IPS-18a (cell line): ENCODE measurements around the gene EPB41.
"Not testable (repeated sequence)": the region's sequence is repeated elsewhere in the genome, so short reads cannot be mapped to it uniquely, and the experiment has no call there.

ENCODE experiments used
- H3K27ac ChIP-seq: one replicate; pipeline ENCODE4 v1.5.1; 2013; ENCODE audit warnings: low read length
- H3K27me3 ChIP-seq: one replicate; pipeline ENCODE4 v1.6.1; 2013; ENCODE audit warnings: mild to moderate bottlenecking, low read length; ENCODE audit not compliant: control insufficient read depth, insufficient read depth
- H3K36me3 ChIP-seq: one replicate; pipeline ENCODE4 v1.6.1; 2013; ENCODE audit warnings: low read depth, low read length; ENCODE audit not compliant: control insufficient read depth
- H3K4me1 ChIP-seq: one replicate; pipeline ENCODE4 v1.6.1; 2013; ENCODE audit warnings: low read depth, low read length; ENCODE audit not compliant: control insufficient read depth
- H3K4me3 ChIP-seq: one replicate; pipeline ENCODE4 v1.5.1; 2013; ENCODE audit warnings: low read length
- H3K9ac ChIP-seq: one replicate; pipeline ENCODE4 v1.6.1; 2013; ENCODE audit warnings: mild to moderate bottlenecking, low read length, moderate library complexity
- H3K9me3 ChIP-seq: one replicate; pipeline ENCODE4 v1.6.1; 2013; ENCODE audit warnings: low read depth, low read length; ENCODE audit not compliant: control insufficient read depth

EPB41 gene

GRCh38 chr1:29131056-29131455 lies 216.7 kb downstream of the EPB41 start:
- H3K9ac ChIP-seq, H3K27me3 ChIP-seq, H3K4me3 ChIP-seq, H3K9me3 ChIP-seq, H3K36me3 ChIP-seq, H3K27ac ChIP-seq, H3K4me1 ChIP-seq: not testable (repeated sequence)

GRCh38 chr1:29133861-29134694 lies 219.7 kb downstream of the EPB41 start:
- Histone ChIP-seq H3K27me3 (no peaks in the 10 kb centered on the region), H3K27ac (no peak overlapping the region), H3K4me3 (no peak overlapping the region), H3K9me3 (no peaks in the 10 kb centered on the region), H3K36me3 (no peaks in the 10 kb centered on the region), H3K9ac (no peak overlapping the region), H3K4me1 (no peaks in the 10 kb centered on the region)

DNA sequence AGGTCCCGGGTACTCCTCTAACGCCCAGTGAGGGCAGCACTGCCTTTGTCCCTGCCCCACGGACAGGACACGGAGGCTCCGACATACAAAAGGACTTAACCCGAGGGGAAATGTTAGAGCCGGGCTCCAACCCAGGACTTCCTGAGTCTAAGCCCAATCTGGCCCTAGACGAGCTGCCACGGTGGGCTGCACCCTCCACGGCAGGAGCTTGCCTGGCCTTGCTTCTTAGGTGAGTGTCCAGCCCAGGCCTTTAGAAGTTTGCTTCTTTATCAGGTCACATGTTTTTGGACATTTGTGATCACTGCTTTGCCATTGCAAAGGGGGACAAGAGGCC lies 220.3 kb downstream of the EPB41 start:
- H3K27me3 ChIP-seq, result no peaks in the 10 kb centered on the region
- no peak overlapping the region for H3K9ac ChIP-seq
- no peaks in the 10 kb centered on the region for H3K9me3 ChIP-seq
- no peak overlapping the region for H3K4me3 ChIP-seq
- no peaks in the 10 kb centered on the region for H3K36me3 ChIP-seq
- no peaks in the 10 kb centered on the region for H3K4me1 ChIP-seq
- no peak overlapping the region for H3K27ac ChIP-seq

DNA sequence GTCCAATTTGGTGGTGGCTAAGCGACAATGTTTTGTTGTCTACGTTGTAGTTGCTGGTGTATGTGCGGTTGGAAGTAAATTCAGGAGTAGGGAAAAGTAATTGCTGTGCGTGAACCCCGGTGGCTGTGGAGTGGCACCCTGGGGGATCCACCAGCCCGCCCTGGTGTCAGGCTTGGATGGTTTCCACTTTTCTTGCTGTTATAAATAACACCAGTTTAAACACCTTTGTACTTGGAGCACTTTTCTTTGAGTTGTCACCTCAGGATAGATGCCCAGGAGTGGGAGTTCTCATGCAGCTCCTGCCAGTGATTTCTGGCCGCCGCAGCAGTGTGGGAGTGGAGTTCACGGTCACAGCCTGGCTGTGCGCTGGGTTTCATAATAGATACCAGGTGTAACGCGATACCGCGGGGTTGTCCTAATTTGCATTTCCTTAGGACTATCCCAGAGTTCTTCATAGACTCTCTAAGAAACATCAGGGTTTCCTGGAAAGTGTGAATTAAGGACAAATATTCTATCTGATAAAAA lies 222.1 kb downstream of the EPB41 start:
- Histone ChIP-seq H3K27ac (no peak overlapping the region), H3K36me3 (no peaks in the 10 kb centered on the region), H3K27me3 (no peaks in the 10 kb centered on the region), H3K4me1 (no peaks in the 10 kb centered on the region), H3K4me3 (no peak overlapping the region), H3K9me3 (no peaks in the 10 kb centered on the region), H3K9ac (no peak overlapping the region)

DNA sequence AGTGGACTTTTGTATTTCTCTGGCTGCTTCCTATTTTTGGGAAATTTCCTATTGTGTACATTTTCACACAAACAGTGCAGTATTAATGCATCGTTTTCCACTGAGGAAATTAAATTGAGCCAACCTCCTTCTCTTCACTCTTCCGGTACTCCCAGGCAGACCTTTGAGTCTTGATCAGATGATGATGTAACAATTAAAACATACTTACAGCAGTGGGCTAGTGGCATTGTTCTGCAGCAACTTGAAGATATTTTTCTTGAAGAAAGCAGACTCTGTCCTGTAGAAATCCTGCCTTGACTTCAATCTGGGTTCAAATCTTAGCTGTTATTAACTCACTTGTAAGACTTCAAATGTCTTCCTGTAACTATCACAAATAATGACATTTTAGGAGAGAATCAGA lies 228.3 kb downstream of the EPB41 start:
- no peaks in the 10 kb centered on the region for H3K9me3 ChIP-seq
- no peak overlapping the region for H3K9ac ChIP-seq
- no peaks in the 10 kb centered on the region for H3K27me3 ChIP-seq
- no peak overlapping the region for H3K4me3 ChIP-seq
- no peaks in the 10 kb centered on the region for H3K4me1 ChIP-seq
- no peak overlapping the region for H3K27ac ChIP-seq
- H3K36me3 ChIP-seq, result peaks cover 21% of the 10 kb centered on the region

DNA sequence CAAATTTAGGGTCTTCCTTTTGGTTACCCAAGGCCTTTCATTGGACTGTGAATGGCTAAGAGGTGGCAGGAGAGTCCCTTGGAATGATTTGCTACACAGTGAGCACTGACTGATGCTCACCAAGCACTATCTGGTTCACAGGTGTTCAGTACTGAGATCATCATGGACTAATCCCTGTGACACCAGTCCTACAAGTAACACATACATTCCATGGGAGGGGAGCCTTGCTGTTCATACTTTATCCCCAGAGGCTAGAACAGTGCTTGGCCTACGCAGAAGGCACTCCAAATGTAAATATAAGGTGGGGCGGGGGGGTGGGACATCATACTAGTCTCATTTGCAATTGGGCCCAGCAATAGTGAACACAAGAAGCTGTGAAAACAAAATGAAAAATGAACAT lies 229.8 kb downstream of the EPB41 start:
- no peaks in the 10 kb centered on the region for H3K9me3 ChIP-seq
- H3K36me3 ChIP-seq, result peaks cover 36% of the 10 kb centered on the region
- H3K27me3 ChIP-seq, result no peaks in the 10 kb centered on the region
- H3K9ac ChIP-seq, result no peak overlapping the region
- no peak overlapping the region for H3K4me3 ChIP-seq
- H3K27ac ChIP-seq, result no peak overlapping the region
- no peaks in the 10 kb centered on the region for H3K4me1 ChIP-seq

- Histone ChIP-seq H3K9me3 (no peaks in the 10 kb centered on the region), H3K9ac (no peak overlapping the region), H3K27me3 (no peaks in the 10 kb centered on the region), H3K36me3 (peaks cover 51% of the 10 kb centered on the region), H3K4me1 (no peaks in the 10 kb centered on the region), H3K4me3 (no peak overlapping the region), H3K27ac (no peak overlapping the region)
Measured at GRCh38 chr1:29145739-29146437, 231.5 kb downstream of the EPB41 start.

- H3K4me3 ChIP-seq, result no peak overlapping the region
- H3K36me3 ChIP-seq, result peaks cover 79% of the 10 kb centered on the region
- no peak overlapping the region for H3K27ac ChIP-seq
- H3K9me3 ChIP-seq, result no peaks in the 10 kb centered on the region
- no peaks in the 10 kb centered on the region for H3K4me1 ChIP-seq
- no peaks in the 10 kb centered on the region for H3K27me3 ChIP-seq
- no peak overlapping the region for H3K9ac ChIP-seq
Measured at GRCh38 chr1:29148656-29149491, 234.5 kb downstream of the EPB41 start.

DNA sequence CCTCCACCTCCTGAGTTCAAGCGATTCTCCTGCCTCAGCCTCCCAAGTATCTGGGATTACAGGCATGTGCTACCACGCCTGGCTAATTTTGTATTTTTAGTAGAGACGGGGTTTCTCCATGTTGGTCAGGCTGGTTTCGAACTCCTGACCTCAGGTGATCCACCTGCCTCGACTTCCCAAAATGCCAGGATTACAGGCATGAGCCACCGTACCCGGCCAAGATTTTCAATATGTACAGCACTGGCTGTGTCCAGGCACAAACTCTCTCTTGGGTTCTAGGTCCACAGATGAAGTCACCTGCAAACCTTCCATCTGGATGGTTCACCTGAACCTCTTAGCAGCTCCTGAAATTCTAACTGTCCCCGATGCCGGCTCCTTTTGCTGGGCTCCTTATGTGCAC lies 236.0 kb downstream of the EPB41 start:
- not testable (repeated sequence) for H3K4me1 ChIP-seq, H3K27ac ChIP-seq, H3K27me3 ChIP-seq, H3K9me3 ChIP-seq, H3K4me3 ChIP-seq, H3K9ac ChIP-seq
- peaks cover 94% of the 10 kb centered on the region for H3K36me3 ChIP-seq

DNA sequence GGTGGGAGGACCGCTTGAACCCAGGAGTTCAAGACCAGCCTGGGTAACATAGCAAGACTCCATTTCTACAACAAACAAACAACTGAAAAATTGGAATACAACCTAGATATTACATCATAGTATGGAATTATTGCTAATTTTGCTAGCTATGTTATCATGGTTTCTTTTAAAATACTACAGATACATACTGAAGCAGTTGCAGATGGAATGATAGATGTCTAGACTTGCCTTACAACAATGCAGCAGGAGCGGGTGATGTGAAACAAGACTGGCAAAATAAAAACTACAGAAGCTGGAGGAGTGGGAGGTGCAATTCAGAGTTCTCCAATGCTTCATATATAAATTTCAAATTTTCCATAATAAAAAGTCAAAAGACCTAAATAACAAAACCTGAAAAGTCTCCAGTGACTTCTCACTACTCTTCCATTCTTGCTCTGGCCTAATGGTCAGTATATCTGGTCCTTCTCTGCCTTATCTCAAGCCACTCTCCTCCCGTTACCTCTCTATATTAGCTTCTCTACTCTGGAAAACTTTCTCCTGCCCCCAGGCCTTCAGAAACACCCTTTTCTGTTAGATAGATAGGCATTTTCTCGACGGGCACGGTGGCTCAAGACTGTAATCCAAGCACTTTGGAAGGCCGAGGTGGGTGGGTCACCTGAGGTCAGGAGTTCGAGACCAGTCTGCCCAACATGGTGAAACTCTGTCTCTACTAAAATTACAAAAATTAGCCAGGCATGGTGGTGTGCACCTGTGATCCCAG lies 237.9 kb downstream of the EPB41 start:
- Histone ChIP-seq H3K9ac (no peak overlapping the region), H3K36me3 (peaks cover 95% of the 10 kb centered on the region), H3K4me1 (peaks cover 3% of the 10 kb centered on the region), H3K9me3 (no peaks in the 10 kb centered on the region), H3K27me3 (no peaks in the 10 kb centered on the region), H3K4me3 (no peak overlapping the region), H3K27ac (no peak overlapping the region)
